Measurements from ENCODE around the gene SPINK9. TPM values are rescaled to one million over a fixed set of nuclear protein-coding genes. Genes with fewer than 3 reads are reported as not detected.

The SPINK9 gene
- total and polyA plus RNA-seq, 8 donors, result not detected

GRCh38 chr5:148336704-148337435, 1.5 kb downstream of the SPINK9 start:
- Histone ChIP-seq H3K27me3 (no peaks in the 10 kb centered on the region), H3K4me3 (no peak overlapping the region), H3K9me3 (no peaks in the 10 kb centered on the region), H3K27ac (no peak overlapping the region), H3K4me1 (no peaks in the 10 kb centered on the region), H3K36me3 (no peaks in the 10 kb centered on the region)
- WGBS, 5 donors, result 77 to 88% (median 86%) methylated on average over 3 of the region's 3 CpGs
- TF ChIP-seq POLR2AphosphoS5 (IDR thresholded peaks at IDR 0.05), result no peak
- no peak for TF ChIP-seq EP300 (IDR thresholded peaks at IDR 0.05)
- TF ChIP-seq POLR2A (IDR thresholded peaks at IDR 0.05), result no peak
- no peak for TF ChIP-seq CTCF (IDR thresholded peaks at IDR 0.05)
- no peak for DNase-seq
- intact Hi-C loops (cut with DNase I; ENCODE audit: low total_unique reads), result no loop called here

- Histone ChIP-seq H3K36me3 (no peaks in the 10 kb centered on the region), H3K4me3 (no peak overlapping the region), H3K9me3 (no peaks in the 10 kb centered on the region), H3K4me1 (no peaks in the 10 kb centered on the region), H3K27me3 (no peaks in the 10 kb centered on the region), H3K27ac (peak overlapping the region in 1 of 5 donors; percentile 58)
- intact Hi-C loops (cut with DNase I; ENCODE audit: low total_unique reads), result no loop called here
- TF ChIP-seq EP300 (IDR thresholded peaks at IDR 0.05) (no peak), CTCF (IDR thresholded peaks at IDR 0.05) (no peak), POLR2A (IDR thresholded peaks at IDR 0.05) (no peak), POLR2AphosphoS5 (IDR thresholded peaks at IDR 0.05) (no peak)
- DNase-seq, result peak in 1 of 2 donors; percentile 10
- WGBS, 5 donors, result 89 to 98% (median 95%) methylated on average over 2 of the region's 2 CpGs
These were observed 7.1 kb downstream of the SPINK9 start for GRCh38 chr5:148342371-148343045.

- TF ChIP-seq POLR2AphosphoS5 (IDR thresholded peaks at IDR 0.05) (no peak), CTCF (IDR thresholded peaks at IDR 0.05) (no peak), EP300 (IDR thresholded peaks at IDR 0.05) (no peak), POLR2A (IDR thresholded peaks at IDR 0.05) (no peak)
- H3K4me3 ChIP-seq, result no peak overlapping the region
- DNase-seq, result peak; percentile 53 to 57
- H3K4me1 ChIP-seq, result no peaks in the 10 kb centered on the region
- H3K27ac ChIP-seq, result peak overlapping the region in 3 of 5 donors; percentile 23 to 59 (median 58)
- no peaks in the 10 kb centered on the region for H3K27me3 ChIP-seq
- H3K36me3 ChIP-seq, result no peaks in the 10 kb centered on the region
- intact Hi-C loops (cut with DNase I; ENCODE audit: low total_unique reads), result no loop called here
- WGBS, 5 donors, result 40 to 77% (median 53%) methylated on average over 2 of the region's 2 CpGs
- H3K9me3 ChIP-seq, result no peaks in the 10 kb centered on the region
These were observed 7.7 kb downstream of the SPINK9 start for GRCh38 chr5:148343046-148343407.

GRCh38 chr5:148343603-148344487, 8.5 kb downstream of the SPINK9 start:
- Histone ChIP-seq H3K36me3 (no peaks in the 10 kb centered on the region), H3K27ac (peak overlapping the region in 3 of 5 donors; percentile 23 to 59 (median 58)), H3K27me3 (no peaks in the 10 kb centered on the region), H3K4me3 (no peak overlapping the region), H3K4me1 (no peaks in the 10 kb centered on the region), H3K9me3 (no peaks in the 10 kb centered on the region)
- DNase-seq, result no peak
- intact Hi-C loops (cut with DNase I; ENCODE audit: low total_unique reads), result no loop called here
- TF ChIP-seq CTCF (IDR thresholded peaks at IDR 0.05) (no peak), EP300 (IDR thresholded peaks at IDR 0.05) (no peak), POLR2AphosphoS5 (IDR thresholded peaks at IDR 0.05) (no peak), POLR2A (IDR thresholded peaks at IDR 0.05) (no peak)
- 72 to 86% (median 85%) methylated on average over 7 of the region's 7 CpGs for WGBS, 5 donors

All from stomach (tissue), 9 donors.